Keratinocyte (primary cell): ENCODE results near the gene AXIN1. TPM values are rescaled to one million over a fixed set of nuclear protein-coding genes. Genes with fewer than 3 reads are reported as not detected.
A peak's percentile ranks its signal among the peaks of the same experiment; 100 is the strongest.

Experiments used
- DNase-seq: peaks from one replicate; pipeline ENCODE4 v3.0.0-alpha.2; 2011; ENCODE audit warnings: low read depth, missing footprints, low spot score
- FAIRE-seq: peaks from 2 replicates; lab custom pipeline; 2011; peaks lifted over from hg19 to GRCh38; lab: Jason Lieb, UNC
- H2AFZ ChIP-seq: 2 replicates; pipeline ENCODE4 v1.6.0; 2012; ENCODE audit warnings: low read length, control low read depth, inconsistent platforms; ENCODE audit not compliant: control insufficient read depth
- H3K27ac ChIP-seq: 2 replicates; pipeline ENCODE4 v1.5.1; 2011; ENCODE audit warnings: low read length; ENCODE audit not compliant: control insufficient read depth, insufficient read depth
- H3K27me3 ChIP-seq: 3 replicates; pipeline ENCODE4 v1.6.0; 2011; ENCODE audit warnings: low read length; ENCODE audit not compliant: control insufficient read depth, insufficient read depth; ENCODE audit errors: extremely low read depth
- H3K36me3 ChIP-seq, 2 experiments: 2 replicates in 1 of 2; 3 replicates in 1 of 2; pipeline ENCODE4 v1.5.1; 2011; ENCODE audit warnings: low read length in 2 of 2, mild to moderate bottlenecking in 1 of 2; ENCODE audit not compliant: control insufficient read depth in 2 of 2, insufficient read depth in 2 of 2; ENCODE audit errors: extremely low read depth in 1 of 2
- H3K4me1 ChIP-seq: 3 replicates; pipeline ENCODE4 v1.5.1; 2011; ENCODE audit warnings: low read length; ENCODE audit not compliant: control insufficient read depth, insufficient read depth; ENCODE audit errors: extremely low read depth
- H3K4me2 ChIP-seq: 3 replicates; pipeline ENCODE4 v1.6.0; 2011; ENCODE audit warnings: low read depth, low read length; ENCODE audit not compliant: control insufficient read depth, insufficient read depth; ENCODE audit errors: extremely low read depth
- H3K4me3 ChIP-seq, 3 experiments: fragments of 200-600 bp in 1 of 3; sonication (generic) in 1 of 3; 2 replicates in 2 of 3; 3 replicates in 1 of 3; pipeline ENCODE4 v1.5.1; 2011 to 2016; ENCODE audit warnings: low read length in 3 of 3, mild to moderate bottlenecking in 3 of 3, control low read depth in 2 of 3, inconsistent platforms in 1 of 3, low read depth in 1 of 3, mixed read lengths in 1 of 3, mixed run types in 1 of 3, moderate library complexity in 1 of 3; ENCODE audit not compliant: control insufficient read depth in 2 of 3, insufficient read depth in 2 of 3; ENCODE audit errors: extremely low read depth in 1 of 3
- H3K79me2 ChIP-seq: 2 replicates; pipeline ENCODE4 v1.6.0; 2012; ENCODE audit warnings: low read length; ENCODE audit not compliant: control insufficient read depth, insufficient read depth
- H3K9ac ChIP-seq: 3 replicates; pipeline ENCODE4 v1.6.0; 2011; ENCODE audit warnings: low read length; ENCODE audit not compliant: control insufficient read depth, insufficient read depth; ENCODE audit errors: extremely low read depth
- H3K9me1 ChIP-seq: 3 replicates; pipeline ENCODE4 v1.6.0; 2011; ENCODE audit warnings: low read length; ENCODE audit not compliant: control insufficient read depth, insufficient read depth; ENCODE audit errors: extremely low read depth
- H3K9me3 ChIP-seq: 2 replicates; pipeline ENCODE4 v1.5.1; 2012; ENCODE audit warnings: low read depth, low read length; ENCODE audit not compliant: control insufficient read depth
- H4K20me1 ChIP-seq: 3 replicates; pipeline ENCODE4 v1.6.0; 2011; ENCODE audit warnings: low read length; ENCODE audit not compliant: control insufficient read depth, insufficient read depth; ENCODE audit errors: extremely low read depth
- CTCF ChIP-seq, 3 experiments: IDR thresholded peaks in 1 of 3; conservative IDR thresholded peaks in 1 of 3; optimal IDR thresholded peaks in 1 of 3; 2 replicates in 2 of 3; 3 replicates in 1 of 3; pipeline versions ENCODE3 to v1.5.1; 2011; ENCODE audit warnings: low read length in 3 of 3, mild to moderate bottlenecking in 3 of 3, moderate library complexity in 2 of 3, control low read depth in 1 of 3, inconsistent platforms in 1 of 3; ENCODE audit not compliant: insufficient read depth in 2 of 3; ENCODE audit errors: extremely low read depth in 1 of 3
- EZH2 ChIP-seq: IDR thresholded peaks from one replicate; pipeline ENCODE4 v1.6.1; 2012; ENCODE audit warnings: inconsistent platforms, mild to moderate bottlenecking, low read length, moderate library complexity
- dilution Hi-C: fragments of 300-500 bp; cut with MboI; formaldehyde crosslinking; loops from one replicate; pipeline ENCODE4 v1.7.0; 2020; ENCODE audit warnings: low sequenced_read_pairs; ENCODE audit not compliant: extremely low pct_ligation_motif_present
- polyA plus RNA-seq, 5 experiments: library from polyadenylated mRNA; depleted of rRNA in 3 of 5; stranded (reverse) in 3 of 5; stranded (forward) in 1 of 5; unstranded in 1 of 5; fragments of >200 nt; gene quantifications; 1 replicate in 1 of 5; 2 replicates in 3 of 5; 3 replicates in 1 of 5; pipeline versions ENCODE4 v1.2.1 to v1.2.3, GENCODE V29; 2011 to 2012; ENCODE audit warnings: missing spikeins in 2 of 5, low read depth in 1 of 5, low replicate concordance in 1 of 5

AXIN1 gene
- polyA plus RNA-seq, 1 donor (not counting 4 experiments of a cell fraction or from before 2014, with no cell fraction given): 8.8 TPM

GRCh38 chr16:279531-279930, 73.0 kb downstream of the AXIN1 start:
- H4K20me1 ChIP-seq: no peaks in the 10 kb centered on the region
- H3K36me3 ChIP-seq: no peaks in the 10 kb centered on the region
- H3K27me3 ChIP-seq: peaks cover 65% of the 10 kb centered on the region
- FAIRE-seq (no peak), DNase-seq (no peak)
- dilution Hi-C loops: no loop called here
- H3K4me1 ChIP-seq: no peaks in the 10 kb centered on the region
- no peak overlapping the region for H2AFZ ChIP-seq
- no peak overlapping the region for H3K9ac ChIP-seq
- H3K27ac ChIP-seq: no peak overlapping the region
- no peaks in the 10 kb centered on the region for H3K9me3 ChIP-seq
- H3K4me2 ChIP-seq: no peak overlapping the region
- no peak overlapping the region for H3K4me3 ChIP-seq
- no peaks in the 10 kb centered on the region for H3K9me1 ChIP-seq
- no peaks in the 10 kb centered on the region for H3K79me2 ChIP-seq
- TF ChIP-seq CTCF (optimal IDR thresholded peaks at IDR 0.05 in 1 of 3, IDR thresholded peaks at IDR 0.05 in 1 of 3, conservative IDR thresholded peaks at IDR 0.05 in 1 of 3; ENCODE audit: extremely low read depth in 1 of 3, insufficient read depth in 2 of 3, low read length in 3 of 3): no peak
- TF ChIP-seq EZH2: no peak

GRCh38 chr16:278863-279366, 73.6 kb downstream of the AXIN1 start:
- no peak overlapping the region for H3K9ac ChIP-seq
- no peak overlapping the region for H3K27ac ChIP-seq
- no peaks in the 10 kb centered on the region for H3K36me3 ChIP-seq
- FAIRE-seq: peak; percentile 78
- H3K9me1 ChIP-seq: no peaks in the 10 kb centered on the region
- H3K4me2 ChIP-seq: no peak overlapping the region
- no peak overlapping the region for H3K4me3 ChIP-seq
- TF ChIP-seq EZH2 (peak; percentile 20), CTCF (optimal IDR thresholded peaks at IDR 0.05 in 1 of 3, IDR thresholded peaks at IDR 0.05 in 1 of 3, conservative IDR thresholded peaks at IDR 0.05 in 1 of 3; ENCODE audit: extremely low read depth in 1 of 3, insufficient read depth in 2 of 3, low read length in 3 of 3) (no peak)
- no peaks in the 10 kb centered on the region for H4K20me1 ChIP-seq
- H3K79me2 ChIP-seq: no peaks in the 10 kb centered on the region
- no peaks in the 10 kb centered on the region for H3K9me3 ChIP-seq
- dilution Hi-C loops: no loop called here
- no peaks in the 10 kb centered on the region for H3K4me1 ChIP-seq
- no peak for DNase-seq
- peaks cover 71% of the 10 kb centered on the region for H3K27me3 ChIP-seq
- no peak overlapping the region for H2AFZ ChIP-seq
